Left kidney (tissue), 1 donor: ENCODE measurements around the gene BARX1. TPM values are rescaled to one million over a fixed set of nuclear protein-coding genes. Genes with fewer than 3 reads are reported as not detected.

Experiments used
- polyA plus RNA-seq: library from polyadenylated mRNA; unstranded; fragments of 120-200 nt; gene quantifications from one replicate; pipeline ENCODE4 v1.2.1, GENCODE V29; 2013; ENCODE audit not compliant: insufficient read length

Gene BARX1
- polyA plus RNA-seq, 1 donor: 0.25 TPM

Other genes with a start within 250 kb of the BARX1 start
- gene PTPDC1, start 129.1 kb upstream of the BARX1 start, polyA plus RNA-seq: 17.5 TPM